Renal cortex interstitium (tissue), 11 donors: Measurements from ENCODE around the gene EFCAB11. TPM values are rescaled to one million over a fixed set of nuclear protein-coding genes. Genes with fewer than 3 reads are reported as not detected.

Experiments used
- DNase-seq, 11 donors: peaks; one replicate each; pipeline ENCODE4 v3.0.0-alpha.2; 2013; ENCODE audit warnings: low read depth in 9 of 11, low spot score in 4 of 11; ENCODE audit errors: extremely low read depth in 1 of 11
- polyA plus RNA-seq, 3 donors: library from polyadenylated mRNA; unstranded; fragments of 120-200 nt; gene quantifications; one replicate each; pipeline ENCODE4 v1.2.1, GENCODE V29; 2013; ENCODE audit not compliant: insufficient read length in 3 of 3

The EFCAB11 gene
- polyA plus RNA-seq, 3 donors, result 17.3 to 21.7 (median 19.9) TPM

- no peak for DNase-seq
These were observed 104.6 kb downstream of the EFCAB11 start for GRCh38 chr14:89849931-89850330.

DNA sequence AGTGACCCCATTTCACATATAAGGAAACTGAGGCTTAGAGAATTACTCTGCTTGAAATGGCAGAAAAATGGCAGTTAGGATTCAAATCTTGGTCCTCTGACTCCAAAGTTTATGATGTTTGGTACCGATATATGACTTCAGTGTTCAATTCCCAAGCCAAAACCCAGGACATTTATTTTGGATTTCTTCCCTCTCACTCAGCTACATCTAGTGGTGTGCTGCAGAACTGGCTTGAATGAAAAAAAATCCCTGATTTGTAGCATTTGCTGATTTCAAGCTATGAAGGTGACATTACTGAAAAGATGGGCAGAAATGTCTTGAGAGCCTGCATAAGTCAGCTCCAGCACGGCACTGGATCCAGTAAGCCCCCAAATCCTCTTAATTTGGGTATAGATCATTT is 106.4 kb downstream of the EFCAB11 start:
- no peak for DNase-seq

- peak in 2 of 11 donors; percentile 6 to 10 for DNase-seq
These were observed 109.2 kb downstream of the EFCAB11 start for GRCh38 chr14:89845346-89845745.

- no peak for DNase-seq
These were observed 110.0 kb downstream of the EFCAB11 start for GRCh38 chr14:89844508-89844907.

- no peak for DNase-seq
These were observed 111.7 kb downstream of the EFCAB11 start for GRCh38 chr14:89842837-89843236.

DNA sequence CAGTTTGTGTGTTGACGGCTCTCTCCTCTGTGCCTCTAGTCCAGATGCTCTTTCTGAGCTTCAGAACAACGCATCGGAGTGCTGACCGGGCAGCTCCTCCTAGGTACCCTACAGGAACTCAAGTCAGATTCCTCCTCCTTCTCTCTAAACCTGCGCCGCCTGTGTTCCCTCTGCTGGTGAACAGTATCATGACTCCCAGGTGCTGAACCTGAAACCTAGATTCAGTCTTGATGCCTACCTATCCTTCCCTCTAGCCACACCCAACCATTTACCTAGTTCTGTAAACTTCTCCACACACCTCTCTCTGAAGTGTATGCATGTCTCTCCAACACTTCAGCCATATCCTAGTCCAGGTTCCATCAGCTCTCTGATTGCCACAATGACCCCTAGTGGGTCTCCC is 112.7 kb downstream of the EFCAB11 start:
- no peak for DNase-seq

GRCh38 chr14:89836830-89837469 is 117.6 kb downstream of the EFCAB11 start:
- DNase-seq, result no peak

- no peak for DNase-seq
These were observed 120.9 kb downstream of the EFCAB11 start for GRCh38 chr14:89833661-89834060.

DNA sequence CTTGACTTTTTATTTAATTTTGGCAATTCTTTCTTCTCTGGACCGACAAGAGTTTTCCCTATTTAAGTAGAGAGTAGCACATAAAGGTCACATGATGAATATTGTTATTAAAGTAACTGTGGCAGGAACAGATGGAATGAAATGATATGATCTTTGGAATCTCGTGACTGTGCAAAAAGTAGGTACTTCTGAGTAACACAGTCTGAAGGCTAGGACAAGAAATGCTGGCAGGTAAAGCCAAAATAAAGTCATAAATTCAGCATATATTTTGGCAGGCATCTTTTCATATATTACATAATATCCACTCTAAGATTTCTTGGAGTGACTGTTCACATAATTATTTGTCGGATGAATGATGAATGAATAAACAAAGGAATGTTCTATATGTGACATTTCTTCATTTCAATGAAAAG is 121.4 kb downstream of the EFCAB11 start:
- DNase-seq, result no peak

GRCh38 chr14:89828471-89829165 is 125.9 kb downstream of the EFCAB11 start:
- no peak for DNase-seq

DNA sequence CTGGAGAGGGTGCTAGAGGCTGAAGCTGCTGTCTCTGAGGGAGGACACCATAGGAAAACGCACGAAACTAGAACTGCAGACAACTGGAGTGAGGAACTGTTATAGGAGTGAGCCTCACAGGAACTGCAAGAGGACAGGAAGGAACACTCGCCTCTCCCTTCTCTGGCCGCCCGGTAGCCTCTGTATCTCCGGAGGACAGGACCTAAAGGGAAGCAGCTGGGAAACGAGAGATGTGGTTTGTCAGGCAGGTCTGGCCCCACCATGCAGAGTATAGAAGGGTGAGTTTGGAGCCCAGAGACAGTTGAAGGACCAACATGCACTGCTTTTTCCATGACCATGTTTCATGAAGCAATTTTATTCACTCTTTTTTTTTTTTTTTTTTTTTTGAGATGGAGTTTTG is 127.3 kb downstream of the EFCAB11 start:
- DNase-seq, result no peak

- DNase-seq, result no peak
These were observed 127.9 kb downstream of the EFCAB11 start for GRCh38 chr14:89826596-89826995.

DNA sequence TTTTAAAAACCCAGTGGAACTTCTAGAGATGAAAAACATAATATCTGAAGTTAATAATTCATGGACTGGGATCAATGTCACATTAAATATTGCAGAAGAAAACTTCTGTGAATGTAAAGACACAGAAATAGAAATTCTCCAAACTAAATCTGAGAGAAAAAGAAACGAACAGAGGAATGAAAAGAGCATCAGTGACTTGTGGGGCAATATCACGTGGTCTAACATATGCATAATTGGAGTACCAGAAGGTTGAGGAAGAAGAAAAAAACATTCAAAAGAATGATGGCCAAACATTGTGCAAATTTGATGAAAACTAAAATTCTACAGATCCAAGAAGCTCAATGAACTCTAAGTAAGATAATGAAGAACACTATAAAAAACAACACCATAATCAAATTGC is 130.8 kb downstream of the EFCAB11 start:
- DNase-seq, result no peak

GRCh38 chr14:89814126-89814525 is 140.4 kb downstream of the EFCAB11 start:
- no peak for DNase-seq

- peak in 1 of 11 donors; percentile 28 for DNase-seq
These were observed 140.9 kb downstream of the EFCAB11 start for GRCh38 chr14:89813617-89814031.

GRCh38 chr14:89811954-89812575 is 142.5 kb downstream of the EFCAB11 start:
- no peak for DNase-seq

DNA sequence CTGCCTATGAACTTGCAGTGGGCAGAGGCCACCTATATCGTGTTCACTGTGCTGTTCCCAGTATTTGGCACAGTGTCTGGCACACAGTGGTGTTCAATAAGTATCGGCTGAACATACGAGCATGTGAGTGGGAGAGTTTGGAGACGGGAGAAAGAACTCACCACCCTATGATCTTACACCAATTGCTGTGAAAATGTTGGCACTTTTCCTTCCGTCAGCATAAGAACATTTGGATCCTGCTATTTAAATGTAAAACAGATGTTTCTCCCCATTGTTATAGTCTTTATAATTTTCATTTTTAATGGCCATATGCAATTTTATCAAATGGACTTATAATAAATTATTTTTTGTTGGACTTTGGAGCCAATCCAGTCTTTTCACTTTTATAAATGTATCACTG is 144.4 kb downstream of the EFCAB11 start:
- DNase-seq, result no peak

DNA sequence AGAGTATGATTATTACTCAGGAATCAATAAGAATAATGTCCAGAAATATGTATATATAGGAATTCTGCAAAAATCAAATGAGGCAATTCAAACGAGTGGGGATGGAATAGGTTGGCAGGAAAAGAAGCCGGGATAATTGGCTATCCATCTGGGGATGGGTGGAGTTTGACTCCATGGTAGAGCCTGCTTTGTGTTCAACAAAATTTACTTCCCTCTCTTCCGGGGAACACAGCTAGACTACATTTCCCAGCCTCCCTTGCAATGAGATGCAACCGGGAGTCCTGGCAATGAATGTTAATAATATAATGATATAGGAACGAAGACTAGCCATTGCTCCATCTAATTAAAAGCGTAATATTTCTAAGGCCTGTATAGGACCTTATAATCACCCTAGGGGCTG is 146.6 kb downstream of the EFCAB11 start:
- no peak for DNase-seq

DNA sequence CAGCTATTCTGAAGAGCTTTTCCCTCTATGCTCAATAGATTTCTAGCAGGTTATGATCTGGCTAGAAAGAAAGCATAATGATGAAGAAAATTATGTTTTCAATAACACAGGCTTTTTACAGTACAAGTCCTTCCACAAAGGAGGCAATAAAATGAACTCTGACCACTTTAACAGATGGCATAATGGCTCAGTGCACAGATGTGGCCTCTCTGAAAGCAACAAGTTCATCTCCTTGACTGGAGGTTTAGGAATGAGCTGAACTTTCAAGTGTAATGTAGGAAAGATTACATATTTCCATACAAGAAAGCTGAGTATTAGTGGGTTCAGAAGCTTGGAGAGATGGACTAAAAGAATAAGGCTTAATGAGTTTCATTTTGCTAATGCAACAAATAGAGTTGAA is 147.4 kb downstream of the EFCAB11 start:
- no peak for DNase-seq

- no peak for DNase-seq
These were observed 148.1 kb downstream of the EFCAB11 start for GRCh38 chr14:89806451-89806850.
